ENCODE measurements around the gene ALS2.

GRCh38 chr2:201820383-201821007 lies 39.8 kb upstream of the ALS2 start:
- TF ChIP-seq CTCF (conservative IDR thresholded peaks at IDR 0.05 in 1 of 2, IDR thresholded peaks at IDR 0.05 in 1 of 2; ENCODE audit: extremely low read depth in 1 of 2, insufficient read depth in 1 of 2, low read depth in 1 of 2, low read length in 2 of 2): no peak
- TF ChIP-seq EZH2 (IDR thresholded peaks at IDR 0.05; ENCODE audit: borderline replicate concordance, low read length): no peak
